ENCODE measurements around the gene HIVEP1. TPM values are rescaled to one million over a fixed set of nuclear protein-coding genes. Genes with fewer than 3 reads are reported as not detected.

Gene HIVEP1
- total RNA-seq, 1 donor from 2014 or later: 69.4 TPM

DNA sequence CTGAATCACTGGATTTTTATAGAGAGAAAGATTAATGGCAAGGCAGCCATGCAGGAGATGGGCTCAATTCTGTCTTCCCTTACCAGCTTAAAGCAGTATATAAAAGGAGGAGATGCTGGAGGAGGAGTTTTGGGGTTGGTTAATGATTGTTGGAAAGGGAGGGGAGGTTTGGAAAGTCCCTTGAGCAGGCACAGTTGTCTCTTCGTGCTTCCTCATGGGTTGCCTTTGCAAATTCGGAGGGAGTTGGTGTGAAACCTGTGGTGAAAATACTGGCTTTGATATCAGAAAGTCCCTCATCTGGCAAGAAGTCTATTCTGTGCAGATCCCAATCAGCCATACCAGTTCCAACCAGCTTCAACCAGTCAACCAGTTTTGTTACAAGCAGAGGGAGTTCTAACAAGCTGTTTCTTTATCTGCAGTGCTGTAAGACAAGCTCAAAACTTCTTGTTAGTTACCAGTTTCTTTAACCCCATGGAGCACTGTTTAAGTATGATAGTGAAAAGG is 107.0 kb downstream of the HIVEP1 start:
- Mint-ChIP-seq H3K9me3 (peaks cover 22% of the 10 kb centered on the region), H3K4me3 (no peak overlapping the region), H3K27ac (peak overlapping the region; percentile 43), H3K36me3 (peaks cover 64% of the 10 kb centered on the region), H3K27me3 (ENCODE audit: low read depth) (no peaks in the 10 kb centered on the region), H3K4me1 (peaks cover 3% of the 10 kb centered on the region)
- no peak for DNase-seq (ENCODE audit: low spot score in 2 of 2, unreplicated experiment in 2 of 2)
- TF ChIP-seq, protein P1, sequence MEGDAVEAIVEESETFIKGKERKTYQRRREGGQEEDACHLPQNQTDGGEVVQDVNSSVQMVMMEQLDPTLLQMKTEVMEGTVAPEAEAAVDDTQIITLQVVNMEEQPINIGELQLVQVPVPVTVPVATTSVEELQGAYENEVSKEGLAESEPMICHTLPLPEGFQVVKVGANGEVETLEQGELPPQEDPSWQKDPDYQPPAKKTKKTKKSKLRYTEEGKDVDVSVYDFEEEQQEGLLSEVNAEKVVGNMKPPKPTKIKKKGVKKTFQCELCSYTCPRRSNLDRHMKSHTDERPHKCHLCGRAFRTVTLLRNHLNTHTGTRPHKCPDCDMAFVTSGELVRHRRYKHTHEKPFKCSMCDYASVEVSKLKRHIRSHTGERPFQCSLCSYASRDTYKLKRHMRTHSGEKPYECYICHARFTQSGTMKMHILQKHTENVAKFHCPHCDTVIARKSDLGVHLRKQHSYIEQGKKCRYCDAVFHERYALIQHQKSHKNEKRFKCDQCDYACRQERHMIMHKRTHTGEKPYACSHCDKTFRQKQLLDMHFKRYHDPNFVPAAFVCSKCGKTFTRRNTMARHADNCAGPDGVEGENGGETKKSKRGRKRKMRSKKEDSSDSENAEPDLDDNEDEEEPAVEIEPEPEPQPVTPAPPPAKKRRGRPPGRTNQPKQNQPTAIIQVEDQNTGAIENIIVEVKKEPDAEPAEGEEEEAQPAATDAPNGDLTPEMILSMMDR (IDR thresholded peaks at IDR 0.05; ENCODE audit: unreplicated experiment): no peak

GRCh38 chr6:12125396-12125795 is 113.3 kb downstream of the HIVEP1 start:
- H3K36me3 Mint-ChIP-seq: peaks cover 62% of the 10 kb centered on the region
- no peaks in the 10 kb centered on the region for H3K4me1 Mint-ChIP-seq
- no peak overlapping the region for H3K4me3 Mint-ChIP-seq
- TF ChIP-seq, protein P1 (IDR thresholded peaks at IDR 0.05; ENCODE audit: unreplicated experiment): no peak
- peaks cover 6% of the 10 kb centered on the region for H3K9me3 Mint-ChIP-seq
- H3K27ac Mint-ChIP-seq: no peak overlapping the region
- no peaks in the 10 kb centered on the region for H3K27me3 Mint-ChIP-seq (ENCODE audit: low read depth)
- DNase-seq (ENCODE audit: low spot score in 2 of 2, unreplicated experiment in 2 of 2): no peak

- TF ChIP-seq, protein P1 (IDR thresholded peaks at IDR 0.05; ENCODE audit: unreplicated experiment): no peak
- H3K4me1 Mint-ChIP-seq: no peaks in the 10 kb centered on the region
- H3K27ac Mint-ChIP-seq: no peak overlapping the region
- H3K36me3 Mint-ChIP-seq: peaks cover 55% of the 10 kb centered on the region
- H3K27me3 Mint-ChIP-seq (ENCODE audit: low read depth): no peaks in the 10 kb centered on the region
- no peak for DNase-seq (ENCODE audit: low spot score in 2 of 2, unreplicated experiment in 2 of 2)
- H3K4me3 Mint-ChIP-seq: no peak overlapping the region
- peaks cover 5% of the 10 kb centered on the region for H3K9me3 Mint-ChIP-seq
These were observed 113.9 kb downstream of the HIVEP1 start for GRCh38 chr6:12126051-12126450.

- no peak overlapping the region for H3K4me3 Mint-ChIP-seq
- H3K36me3 Mint-ChIP-seq: peaks cover 28% of the 10 kb centered on the region
- peaks cover 3% of the 10 kb centered on the region for H3K9me3 Mint-ChIP-seq
- no peak overlapping the region for H3K27ac Mint-ChIP-seq
- TF ChIP-seq, protein P1 (IDR thresholded peaks at IDR 0.05; ENCODE audit: unreplicated experiment): no peak
- H3K4me1 Mint-ChIP-seq: peaks cover 7% of the 10 kb centered on the region
- H3K27me3 Mint-ChIP-seq (ENCODE audit: low read depth): no peaks in the 10 kb centered on the region
- DNase-seq (ENCODE audit: low spot score in 2 of 2, unreplicated experiment in 2 of 2): no peak
These were observed 117.4 kb downstream of the HIVEP1 start for GRCh38 chr6:12129523-12129922.

DNA sequence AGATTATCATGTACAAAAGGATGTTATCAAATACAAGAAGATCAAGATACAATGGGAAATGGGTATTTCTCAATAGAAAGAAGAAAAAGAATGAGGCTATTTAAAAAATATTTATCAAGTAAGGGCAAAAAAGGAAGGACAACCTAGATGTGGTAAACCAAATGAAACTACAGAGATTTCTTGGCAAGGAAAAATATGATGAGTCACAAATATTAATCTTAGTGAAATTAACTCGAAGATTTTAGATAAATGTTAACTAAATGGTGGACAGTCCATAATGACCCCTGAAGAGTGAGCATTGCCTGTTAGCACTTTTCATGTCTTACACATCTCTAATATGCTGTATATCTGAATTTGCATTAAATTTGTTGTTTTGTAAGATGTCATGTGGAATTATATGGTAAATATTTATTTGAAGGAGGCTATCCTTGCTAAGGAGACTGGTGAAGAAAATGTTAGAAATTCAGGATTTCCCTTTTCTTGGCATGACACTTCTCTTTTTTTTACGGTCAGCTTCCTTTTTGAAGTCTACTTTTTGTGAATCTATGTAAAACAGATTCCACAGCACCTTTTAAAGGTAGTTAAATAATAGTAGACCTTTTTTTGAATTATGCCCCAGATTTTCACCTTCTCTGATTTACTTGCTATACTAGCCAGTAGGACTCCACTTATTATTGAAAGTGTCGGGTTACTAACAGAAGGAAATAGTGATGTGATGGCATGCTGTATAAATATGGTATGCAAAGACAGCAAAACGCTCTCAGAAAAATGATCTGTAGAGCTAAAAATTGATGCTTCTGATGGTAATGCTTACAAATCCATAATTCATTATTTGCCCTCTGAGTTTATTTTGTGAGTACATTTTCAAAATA is 120.5 kb downstream of the HIVEP1 start:
- Mint-ChIP-seq H3K4me3 (no peak overlapping the region), H3K27ac (no peak overlapping the region), H3K9me3 (no peaks in the 10 kb centered on the region), H3K27me3 (ENCODE audit: low read depth) (no peaks in the 10 kb centered on the region), H3K4me1 (peaks cover 11% of the 10 kb centered on the region), H3K36me3 (peaks cover 23% of the 10 kb centered on the region)
- TF ChIP-seq, protein P1 (IDR thresholded peaks at IDR 0.05; ENCODE audit: unreplicated experiment): no peak
- DNase-seq (ENCODE audit: low spot score in 2 of 2, unreplicated experiment in 2 of 2): no peak

Data from mesothelial cell of epicardium (in vitro differentiated cells).